HepG2 (cell line): ENCODE measurements around the gene HOXA4. TPM values are rescaled to one million over a fixed set of nuclear protein-coding genes. Genes with fewer than 3 reads are reported as not detected.

Source experiments
- ATAC-seq: fragments of 200-7000 bp; cut with Tn5 transposase; 3 replicates; pipeline ENCODE4 v1.9.1; 2020; ENCODE audit warnings: mild to moderate bottlenecking, moderate library complexity
- BruUV-seq: library from RNA; stranded (reverse); fragments of 400-500 nt; replicated peaks from 2 replicates; lab custom pipeline; 2021; lab: Mats Ljungman, UMichigan
- CTCF ChIA-PET: fragments of 300-600 bp; formaldehyde crosslinking; extraction: SDS; loops from one replicate; lab custom pipeline; 2021; ENCODE audit warnings: low total read pairs, inconsistent platforms, low intra/inter-chr PET ratio; lab: Yijun Ruan, JAX
- POLR2A ChIA-PET: fragments of 350-600 bp; sonication (Branson Sonifier 250); formaldehyde crosslinking; loops from one replicate; lab custom pipeline; 2020; ENCODE audit warnings: antibody characterized with exemption, inconsistent platforms; lab: Yijun Ruan, JAX
- DNase-seq: peaks from one replicate; pipeline ENCODE4 v3.0.0-alpha.2; 2015; ENCODE audit warnings: low spot score
- FAIRE-seq: peaks from 3 replicates; lab custom pipeline; 2011; peaks lifted over from hg19 to GRCh38; lab: Jason Lieb, UNC
- H2AFZ ChIP-seq: one replicate; pipeline ENCODE4 v1.6.1; 2011; ENCODE audit warnings: low read length, inconsistent platforms
- H3K27ac ChIP-seq: fragments of 300-600 bp; 3 replicates; pipeline ENCODE4 v1.8.0; 2011; ENCODE audit warnings: mixed run types, mild to moderate bottlenecking, mixed read lengths, low read length, inconsistent platforms; ENCODE audit not compliant: insufficient read depth; ENCODE audit errors: extremely low read length
- H3K27me3 ChIP-seq, 2 experiments: fragments of 200-600 bp in 1 of 2; 2 replicates in 1 of 2; 3 replicates in 1 of 2; pipeline versions ENCODE4 v1.6.0 to v1.8.0; 2011; ENCODE audit warnings: low read length in 2 of 2, mild to moderate bottlenecking in 2 of 2, moderate library complexity in 2 of 2, inconsistent platforms in 1 of 2; ENCODE audit not compliant: insufficient read depth in 2 of 2, control insufficient read depth in 1 of 2
- H3K36me3 ChIP-seq, 2 experiments: fragments of 200-600 bp in 1 of 2; replicated peaks in 1 of 2; 2 replicates in 1 of 2; 3 replicates in 1 of 2; pipeline versions ENCODE4 v1.5.1 to v1.8.0; 2011; ENCODE audit warnings: low read length in 2 of 2, inconsistent platforms in 1 of 2; ENCODE audit not compliant: insufficient read depth in 2 of 2, control insufficient read depth in 1 of 2
- H3K4me1 ChIP-seq: 2 replicates; pipeline ENCODE4 v1.5.1; 2012; ENCODE audit warnings: low read length, inconsistent platforms; ENCODE audit not compliant: insufficient read depth
- H3K4me2 ChIP-seq: 2 replicates; pipeline ENCODE4 v1.6.0; 2011; ENCODE audit warnings: low read depth, low read length, inconsistent platforms
- H3K4me3 ChIP-seq, 3 experiments: fragments of 200-600 bp in 1 of 3; sonication (generic), shearing (Covaris generic) in 1 of 3; replicated peaks in 1 of 3; 2 replicates each; pipeline ENCODE4 v1.5.1; 2011 to 2016; ENCODE audit warnings: low read length in 3 of 3, inconsistent platforms in 2 of 3, low read depth in 2 of 3, mild to moderate bottlenecking in 2 of 3, control low read depth in 1 of 3, mixed read lengths in 1 of 3; ENCODE audit not compliant: insufficient read depth in 1 of 3
- H3K79me2 ChIP-seq: one replicate; pipeline ENCODE4 v1.6.1; 2011; ENCODE audit warnings: low read length, inconsistent platforms; ENCODE audit not compliant: insufficient read depth
- H3K9ac ChIP-seq: 2 replicates; pipeline ENCODE4 v1.6.0; 2011; ENCODE audit warnings: mild to moderate bottlenecking, low read depth, low read length, inconsistent platforms; ENCODE audit not compliant: insufficient read depth
- H3K9me3 ChIP-seq: 2 replicates; pipeline ENCODE4 v1.5.1; 2012; ENCODE audit warnings: mild to moderate bottlenecking, low read length
- H4K20me1 ChIP-seq: 2 replicates; pipeline ENCODE4 v1.6.0; 2011; ENCODE audit warnings: inconsistent platforms, mild to moderate bottlenecking, low read length, moderate library complexity; ENCODE audit not compliant: insufficient read depth
- AHR ChIP-seq: IDR thresholded peaks from 2 replicates; pipeline ENCODE4 v1.6.1; 2018; ENCODE audit warnings: missing genetic modification reagents, missing compliant biosample characterization
- BRCA1 ChIP-seq: sonication (generic); formaldehyde crosslinking; IDR thresholded peaks from 2 replicates; pipeline ENCODE4 v1.4.0; 2020; ENCODE audit warnings: missing genetic modification reagents
- ELF1 ChIP-seq: sonication (generic); formaldehyde crosslinking; IDR thresholded peaks from 2 replicates; pipeline ENCODE4 v1.4.0; 2020; ENCODE audit warnings: missing genetic modification reagents
- FOXO4 ChIP-seq: sonication (generic); formaldehyde crosslinking; conservative IDR thresholded peaks from 2 replicates; pipeline ENCODE4 v1.8.1; 2023; ENCODE audit warnings: missing genetic modification reagents
- SRSF1 ChIP-seq: fragments of 200-400 bp; formaldehyde crosslinking; optimal IDR thresholded peaks from 2 replicates; pipeline ENCODE3; 2017; ENCODE audit warnings: mild to moderate bottlenecking, low read depth, low read length, moderate library complexity
- ZBTB37 ChIP-seq: sonication (generic); formaldehyde crosslinking; IDR thresholded peaks from 2 replicates; pipeline ENCODE4 v1.4.0; 2020; ENCODE audit warnings: mild to moderate bottlenecking, missing genetic modification reagents
- WGBS: methylation state at CpG from one replicate; pipeline ENCODE4 v1.1.6; 2017; ENCODE audit warnings: low lambda C conversion rate; 5-methylcytosine and 5-hydroxymethylcytosine counted together
- in situ Hi-C: cut with HindIII; loops from 2 replicates; pipeline ENCODE4 v1.10.0; 2017; ENCODE audit warnings: low pct_unique_long_range_greater_than_20kb; ENCODE audit not compliant: extremely low pct_ligation_motif_present
- intact Hi-C: fragments of 100-400 bp; cut with micrococcal nuclease; formaldehyde crosslinking; loops from one replicate; pipeline ENCODE4 v1.10.0; 2022; ENCODE audit not compliant: unreplicated experiment
- polyA plus RNA-seq, 8 experiments: library from polyadenylated mRNA; depleted of rRNA in 3 of 8; stranded (reverse) in 7 of 8; unstranded in 1 of 8; fragments of >200 nt; fragmentation: Illumina TruSeq in 4 of 8; extraction: Trizol in 4 of 8; gene quantifications; 2 replicates each; pipeline versions ENCODE4 v1.2.1 to v1.2.3, GENCODE V29; 2011 to 2016; ENCODE audit warnings: low read depth in 4 of 8, missing spikeins in 1 of 8, mixed read lengths in 1 of 8; ENCODE audit not compliant: insufficient read depth in 1 of 8
- total RNA-seq, 5 experiments: library from RNA; depleted of rRNA; stranded (reverse); fragments of >200 nt; fragmentation: Illumina TruSeq; extraction: Trizol; gene quantifications; 2 replicates each; pipeline ENCODE4 v1.2.3, GENCODE V29; 2016; ENCODE audit warnings: low read depth in 1 of 5
- TF ChIP-seq, protein P1 (sequence below): sonication (generic); formaldehyde crosslinking; IDR thresholded peaks from 2 replicates; pipeline ENCODE4 v1.9.0; 2021; ENCODE audit warnings: missing genetic modification reagents, borderline replicate concordance

HOXA4 gene
- total and polyA plus RNA-seq, 2 of the 13 experiments (the other 11 are each of a cell fraction or from before 2014, with no cell fraction given): 2.4 to 5.4 TPM

- POLR2A ChIA-PET: no interaction called here
- CTCF ChIA-PET: no interaction called here
- Histone ChIP-seq H4K20me1 (no peaks in the 10 kb centered on the region), H3K27ac (no peak overlapping the region), H3K9ac (no peak overlapping the region), H3K27me3 (peaks cover 2 to 50% of the 10 kb centered on the region in 2 experiments)
- no TSS peak for BruUV-seq
- TF ChIP-seq SRSF1 (no peak), AHR (CRISPR knock-in tag) (no peak), BRCA1 (CRISPR knock-in tag) (no peak), ELF1 (no peak), FOXO4 (CRISPR knock-in tag) (no peak), ZBTB37 (CRISPR knock-in tag) (no peak)
- TF ChIP-seq, protein P1, sequence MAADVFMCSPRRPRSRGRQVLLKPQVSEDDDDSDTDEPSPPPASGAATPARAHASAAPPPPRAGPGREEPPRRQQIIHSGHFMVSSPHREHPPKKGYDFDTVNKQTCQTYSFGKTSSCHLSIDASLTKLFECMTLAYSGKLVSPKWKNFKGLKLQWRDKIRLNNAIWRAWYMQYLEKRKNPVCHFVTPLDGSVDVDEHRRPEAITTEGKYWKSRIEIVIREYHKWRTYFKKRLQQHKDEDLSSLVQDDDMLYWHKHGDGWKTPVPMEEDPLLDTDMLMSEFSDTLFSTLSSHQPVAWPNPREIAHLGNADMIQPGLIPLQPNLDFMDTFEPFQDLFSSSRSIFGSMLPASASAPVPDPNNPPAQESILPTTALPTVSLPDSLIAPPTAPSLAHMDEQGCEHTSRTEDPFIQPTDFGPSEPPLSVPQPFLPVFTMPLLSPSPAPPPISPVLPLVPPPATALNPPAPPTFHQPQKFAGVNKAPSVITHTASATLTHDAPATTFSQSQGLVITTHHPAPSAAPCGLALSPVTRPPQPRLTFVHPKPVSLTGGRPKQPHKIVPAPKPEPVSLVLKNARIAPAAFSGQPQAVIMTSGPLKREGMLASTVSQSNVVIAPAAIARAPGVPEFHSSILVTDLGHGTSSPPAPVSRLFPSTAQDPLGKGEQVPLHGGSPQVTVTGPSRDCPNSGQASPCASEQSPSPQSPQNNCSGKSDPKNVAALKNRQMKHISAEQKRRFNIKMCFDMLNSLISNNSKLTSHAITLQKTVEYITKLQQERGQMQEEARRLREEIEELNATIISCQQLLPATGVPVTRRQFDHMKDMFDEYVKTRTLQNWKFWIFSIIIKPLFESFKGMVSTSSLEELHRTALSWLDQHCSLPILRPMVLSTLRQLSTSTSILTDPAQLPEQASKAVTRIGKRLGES (CRISPR knock-in tag): no peak
- TF ChIP-seq, all 625 proteins: peak for 0
- no peak overlapping the region for H3K4me2 ChIP-seq
- 73% methylated on average over 45 of the region's 46 CpGs for WGBS
- ATAC-seq (no peak), FAIRE-seq (no peak), DNase-seq (no peak)
- no peaks in the 10 kb centered on the region for H3K36me3 ChIP-seq
- intact Hi-C loops (no loop called here), in situ Hi-C loops (loop anchor here (25.0 kb wide), 1 partner anchor 1079 kb away; no protein-coding TSS in a partner anchor)
- no peak overlapping the region for H2AFZ ChIP-seq
- H3K4me1 ChIP-seq: peaks cover 5% of the 10 kb centered on the region
- H3K79me2 ChIP-seq: no peaks in the 10 kb centered on the region
- H3K9me3 ChIP-seq: no peaks in the 10 kb centered on the region
- H3K4me3 ChIP-seq: no peak overlapping the region
These were observed 35.5 kb upstream of the HOXA4 start for GRCh38 chr7:27165996-27166530.
